ENCODE measurements around the gene STK16.

STK16 gene

DNA sequence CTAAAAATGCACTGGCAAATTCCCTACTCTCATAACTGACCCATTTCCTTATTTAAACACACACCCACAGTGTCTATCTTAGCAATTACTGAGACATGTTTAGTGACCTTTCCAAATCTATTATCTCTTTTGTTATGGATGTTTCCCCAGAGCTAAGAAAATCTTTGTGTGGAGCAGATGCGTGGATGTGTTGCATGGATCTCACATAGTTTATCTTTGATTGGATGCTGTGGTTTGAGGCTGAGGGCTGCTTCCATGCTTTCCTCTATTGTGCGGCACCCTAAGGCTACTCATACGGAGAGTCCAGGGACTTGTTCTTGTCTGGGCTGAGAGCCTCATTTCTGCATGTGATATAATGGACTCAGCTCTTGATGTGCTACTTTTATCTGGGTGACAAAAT is 10.9 kb upstream of the STK16 start:
- TF ChIP-seq REST (IDR thresholded peaks at IDR 0.05; ENCODE audit: low read depth) = no peak

- TF ChIP-seq, protein P1, sequence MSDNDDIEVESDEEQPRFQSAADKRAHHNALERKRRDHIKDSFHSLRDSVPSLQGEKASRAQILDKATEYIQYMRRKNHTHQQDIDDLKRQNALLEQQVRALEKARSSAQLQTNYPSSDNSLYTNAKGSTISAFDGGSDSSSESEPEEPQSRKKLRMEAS (IDR thresholded peaks at IDR 0.05) = no peak
- TF ChIP-seq EP300 (IDR thresholded peaks at IDR 0.05; ENCODE audit: borderline replicate concordance) (no peak), RAD21 (IDR thresholded peaks at IDR 0.05; ENCODE audit: low read depth) (no peak), EGR1 (IDR thresholded peaks at IDR 0.05) (no peak)
These were observed 2.0 kb upstream of the STK16 start for GRCh38 chr2:219243291-219243761.

DNA sequence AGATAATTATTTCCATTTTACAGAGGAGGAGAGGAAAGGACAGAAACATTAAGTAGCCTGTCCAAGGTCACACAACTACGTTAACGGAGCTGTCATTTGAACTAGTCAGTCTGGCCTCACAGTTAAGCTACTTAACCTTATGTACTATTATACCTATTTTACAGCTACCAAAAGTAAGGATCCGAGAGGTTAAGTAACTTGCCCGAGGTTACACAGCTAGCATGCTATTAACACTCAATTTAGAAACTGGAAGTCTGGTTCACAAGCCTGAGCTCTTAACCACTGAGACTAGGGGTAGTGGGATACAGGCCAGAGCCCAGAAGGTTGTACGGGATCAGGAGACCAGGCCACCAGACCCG is 511 bp upstream of the STK16 start:
- TF ChIP-seq, protein P2, sequence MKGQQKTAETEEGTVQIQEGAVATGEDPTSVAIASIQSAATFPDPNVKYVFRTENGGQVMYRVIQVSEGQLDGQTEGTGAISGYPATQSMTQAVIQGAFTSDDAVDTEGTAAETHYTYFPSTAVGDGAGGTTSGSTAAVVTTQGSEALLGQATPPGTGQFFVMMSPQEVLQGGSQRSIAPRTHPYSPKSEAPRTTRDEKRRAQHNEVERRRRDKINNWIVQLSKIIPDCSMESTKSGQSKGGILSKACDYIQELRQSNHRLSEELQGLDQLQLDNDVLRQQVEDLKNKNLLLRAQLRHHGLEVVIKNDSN (IDR thresholded peaks at IDR 0.05) = no peak
- no peak for TF ChIP-seq TAF1 (IDR thresholded peaks at IDR 0.05; ENCODE audit: low read depth)
- no peak for TF ChIP-seq REST (IDR thresholded peaks at IDR 0.05; ENCODE audit: low read depth)
- no peak for TF ChIP-seq TCF12 (IDR thresholded peaks at IDR 0.05; ENCODE audit: low read depth)
- TF ChIP-seq ZBTB7A (IDR thresholded peaks at IDR 0.05; ENCODE audit: low read depth) = no peak
- TF ChIP-seq, protein P1 (IDR thresholded peaks at IDR 0.05) = no peak
- no peak for TF ChIP-seq TEAD4 (IDR thresholded peaks at IDR 0.05)
- TF ChIP-seq EGR1 (IDR thresholded peaks at IDR 0.05) = no peak
- no peak for TF ChIP-seq EP300 (IDR thresholded peaks at IDR 0.05; ENCODE audit: borderline replicate concordance)
- no peak for TF ChIP-seq RAD21 (IDR thresholded peaks at IDR 0.05; ENCODE audit: low read depth)
- TF ChIP-seq YY1 (IDR thresholded peaks at IDR 0.05; ENCODE audit: low read depth) = no peak
- TF ChIP-seq CEBPB (IDR thresholded peaks at IDR 0.05) = no peak
- TF ChIP-seq CREB1 (IDR thresholded peaks at IDR 0.05; ENCODE audit: low read depth) = no peak
- TF ChIP-seq NFIC (IDR thresholded peaks at IDR 0.05) = no peak
- TF ChIP-seq FOXM1 (IDR thresholded peaks at IDR 0.05; ENCODE audit: borderline replicate concordance, low read depth) = no peak

DNA sequence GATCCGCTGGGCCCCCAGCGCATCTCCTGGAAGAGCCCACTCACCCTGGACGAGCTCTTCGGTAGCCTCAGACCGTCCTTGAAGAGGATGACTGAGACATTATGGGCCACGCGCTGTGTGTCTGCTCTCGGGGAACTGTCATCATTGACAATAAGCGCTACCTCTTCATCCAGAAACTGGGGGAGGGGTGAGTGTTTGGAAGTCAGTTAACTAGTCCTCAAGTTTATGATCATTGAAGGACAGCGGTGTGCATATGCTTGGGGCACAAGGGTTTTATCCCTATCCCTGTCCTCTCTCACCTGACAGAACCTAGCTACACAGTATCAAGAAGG is 586 bp downstream of the STK16 start:
- TF ChIP-seq ZBTB7A (IDR thresholded peaks at IDR 0.05; ENCODE audit: low read depth) (no peak), NFIC (IDR thresholded peaks at IDR 0.05) (no peak), CREB1 (IDR thresholded peaks at IDR 0.05; ENCODE audit: low read depth) (no peak), EGR1 (IDR thresholded peaks at IDR 0.05) (no peak), REST (IDR thresholded peaks at IDR 0.05; ENCODE audit: low read depth) (no peak), TEAD4 (IDR thresholded peaks at IDR 0.05) (no peak), CEBPB (IDR thresholded peaks at IDR 0.05) (no peak), TCF12 (IDR thresholded peaks at IDR 0.05; ENCODE audit: low read depth) (no peak), RAD21 (IDR thresholded peaks at IDR 0.05; ENCODE audit: low read depth) (no peak), YY1 (IDR thresholded peaks at IDR 0.05; ENCODE audit: low read depth) (no peak)
- TF ChIP-seq, protein P2 (IDR thresholded peaks at IDR 0.05) = no peak

GRCh38 chr2:219246559-219246958 is 1.3 kb downstream of the STK16 start:
- TF ChIP-seq CREB1 (IDR thresholded peaks at IDR 0.05; ENCODE audit: low read depth) (no peak), TAF1 (IDR thresholded peaks at IDR 0.05; ENCODE audit: low read depth) (no peak), RAD21 (IDR thresholded peaks at IDR 0.05; ENCODE audit: low read depth) (no peak), EP300 (IDR thresholded peaks at IDR 0.05; ENCODE audit: borderline replicate concordance) (no peak)
- TF ChIP-seq, protein P2 (IDR thresholded peaks at IDR 0.05) = no peak
